ENCODE results near the gene SLC1A5.

The SLC1A5 gene

DNA sequence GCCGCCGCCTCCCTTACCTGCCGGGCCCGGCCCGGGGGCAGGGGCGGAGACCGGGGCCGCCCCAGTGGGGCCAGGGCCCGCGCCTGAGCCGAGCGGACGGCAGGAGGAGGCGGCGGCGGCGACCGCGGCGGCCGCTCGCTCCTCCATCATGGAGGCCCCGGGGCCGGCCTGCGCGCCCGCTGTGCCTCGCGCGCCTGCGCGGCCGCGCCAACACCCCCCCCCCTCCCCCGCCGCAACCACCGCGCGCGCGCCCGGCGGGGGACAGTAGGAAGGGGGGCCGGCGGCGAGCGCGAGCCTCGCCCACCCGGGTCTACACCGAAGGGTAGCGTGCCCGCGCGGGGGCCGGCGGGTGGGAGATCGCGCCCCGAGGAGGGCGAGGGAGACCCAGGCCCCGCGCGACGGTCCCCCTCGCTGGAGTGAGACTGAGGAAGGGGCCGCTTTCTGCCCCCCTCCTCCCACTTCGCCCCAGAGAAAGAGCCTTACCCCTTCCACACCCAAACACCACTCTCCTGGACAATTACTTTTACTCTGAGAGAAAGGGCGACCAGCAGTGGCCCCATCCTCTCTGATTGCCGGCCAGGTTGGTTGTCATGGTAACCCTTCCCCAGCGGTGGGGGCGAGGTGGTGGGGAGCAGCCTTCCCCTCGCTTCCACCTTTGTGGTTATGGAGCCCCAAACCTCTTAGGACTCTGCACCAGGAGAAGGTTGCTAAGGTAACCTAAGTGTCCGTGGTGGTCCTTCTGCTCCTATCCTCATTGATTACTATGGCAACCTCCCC is 41.9 kb downstream of the SLC1A5 start, which contains the start of gene STRN4:
STRN4 (minus strand) TSS at position 170 of the 777 bp plus-strand sequence; CDS start at position 150, 20 bp downstream.
- H3K4me3 ChIP-seq (ENCODE audit: low read depth, low read length): peak within 1 kb of the TSS; percentile 83
- DNase-seq (ENCODE audit: low read depth): no peak

DNA sequence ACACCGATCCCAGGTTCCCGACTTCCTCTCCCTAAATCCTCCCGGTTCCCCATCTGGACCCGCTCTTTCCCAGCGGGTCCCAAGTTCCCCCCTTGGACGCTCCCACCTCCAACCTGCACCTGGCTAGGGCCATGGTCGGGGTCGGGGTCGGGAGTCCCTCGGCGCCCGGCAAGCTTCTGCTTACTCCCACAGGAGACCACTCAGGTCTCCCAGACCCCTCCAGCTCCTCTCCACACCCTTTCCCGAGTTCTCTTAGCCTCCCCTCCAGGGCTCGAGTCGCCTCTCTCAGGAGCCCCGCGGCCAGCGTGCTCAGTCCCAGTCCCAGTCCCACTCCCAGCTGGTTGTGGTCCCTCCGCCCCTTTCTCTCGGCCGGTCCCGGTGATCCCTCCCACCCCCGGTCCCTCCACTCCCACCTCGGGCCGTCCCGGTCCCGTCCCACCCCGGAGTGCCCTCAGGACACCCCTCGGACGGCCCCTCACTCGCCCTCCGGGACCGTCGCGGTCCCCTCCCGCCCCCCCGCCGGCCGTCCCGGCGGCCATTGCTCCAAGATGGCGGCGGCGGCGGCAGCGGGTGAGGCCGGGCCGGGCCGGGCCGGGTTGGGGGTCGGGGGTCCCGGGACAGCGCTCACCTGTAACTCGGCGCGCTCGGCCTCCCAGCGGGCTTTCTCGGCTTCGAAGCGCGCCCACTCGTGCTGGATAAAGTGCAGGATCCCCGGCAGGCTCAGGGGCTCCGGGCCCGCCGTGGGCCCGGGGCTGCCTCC is 42.7 kb downstream of the SLC1A5 start, which contains the start of gene FKRP:
FKRP (plus strand) TSS at position 537 of the 760 bp plus-strand sequence. CDS start 9,394 bp downstream, outside the sequence.
- peak within 1 kb of the TSS; percentile 83 for H3K4me3 ChIP-seq (ENCODE audit: low read depth, low read length)
- DNase-seq (ENCODE audit: low read depth): no peak

DNA sequence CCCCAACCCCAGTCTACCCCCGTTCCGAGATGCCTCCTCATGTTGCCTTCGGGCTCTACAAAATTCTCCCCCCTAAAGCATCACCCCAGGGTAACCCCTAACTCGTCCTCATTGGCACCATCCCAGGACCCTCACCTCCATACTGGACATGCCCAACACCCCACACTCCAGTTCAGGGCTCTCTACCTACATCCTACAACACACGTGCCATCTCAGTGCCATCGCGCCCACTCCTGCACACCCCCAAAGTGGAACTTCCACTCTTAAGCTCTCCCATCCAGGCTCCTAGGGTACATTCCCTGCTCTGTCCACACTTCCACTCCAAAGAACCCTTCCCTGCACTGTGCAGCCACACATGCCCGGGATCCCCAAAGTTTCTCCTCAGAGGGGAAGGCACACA is 43.4 kb downstream of the SLC1A5 start:
- no peak for DNase-seq (ENCODE audit: low read depth)

DNA sequence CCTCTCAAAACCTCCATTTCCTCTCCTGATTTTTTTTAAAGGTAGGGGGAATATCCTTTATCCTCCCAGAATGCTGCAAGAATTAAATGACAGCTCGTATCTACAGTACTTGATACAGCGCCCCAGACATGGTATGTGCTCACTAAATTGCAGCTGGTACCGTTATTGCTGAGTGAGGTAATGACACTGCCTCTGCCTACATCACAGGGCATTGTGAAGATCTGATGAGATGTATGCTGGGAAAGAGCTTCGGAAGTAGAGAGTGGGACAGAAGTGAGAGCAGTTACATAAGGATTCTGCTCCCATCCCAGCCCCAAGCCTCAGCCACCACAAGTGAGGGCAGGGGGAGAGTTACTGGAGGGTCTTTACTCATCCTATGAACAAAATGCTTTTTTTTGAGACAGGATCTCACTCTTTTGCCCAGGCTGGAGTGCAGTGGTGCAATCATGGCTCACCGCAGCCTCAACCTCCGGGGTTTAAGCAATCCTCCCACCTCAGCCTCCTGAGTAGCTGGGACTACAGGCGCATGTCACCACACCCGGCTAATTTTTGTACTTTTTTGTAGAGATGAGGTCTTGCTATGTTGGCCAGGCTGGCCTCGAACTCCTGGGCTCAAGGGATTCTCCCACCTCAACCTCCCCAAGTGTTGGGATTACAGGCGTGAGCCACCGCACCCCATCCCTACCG is 44.2 kb downstream of the SLC1A5 start:
- H3K4me3 ChIP-seq (ENCODE audit: low read depth, low read length): peak overlapping the region; percentile 83
- no peak for DNase-seq (ENCODE audit: low read depth)

More for the DNA sequence above, 43.4 kb downstream of the SLC1A5 start:
- H3K4me3 ChIP-seq (ENCODE audit: low read depth, low read length): peak overlapping the region; percentile 83

DNA sequence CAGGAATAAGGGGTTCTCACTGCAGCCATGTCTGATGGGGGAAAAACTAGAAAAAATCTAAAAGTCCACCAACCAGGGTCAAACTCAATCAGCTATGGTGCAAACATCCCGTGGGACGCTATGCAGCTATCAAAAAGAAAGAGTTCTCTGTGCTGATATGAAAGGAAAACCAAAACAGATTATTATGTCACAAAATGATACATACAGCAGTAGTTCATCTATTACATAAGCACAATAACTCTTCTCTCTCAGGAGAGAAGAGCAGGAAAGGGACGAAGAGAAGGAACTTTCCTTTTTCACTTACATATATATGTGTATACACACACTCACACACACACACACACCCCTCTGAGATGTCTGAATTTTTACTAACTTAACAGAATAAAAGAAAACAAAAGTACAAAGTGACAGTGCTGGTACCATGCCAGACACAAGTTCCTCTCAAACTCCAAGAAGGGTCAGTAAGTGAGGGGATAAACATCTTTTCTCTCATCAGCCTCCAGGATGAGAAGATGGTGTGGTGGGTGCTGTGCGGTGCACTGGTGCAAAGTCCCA is 45.4 kb downstream of the SLC1A5 start:
- H3K4me3 ChIP-seq (ENCODE audit: low read depth, low read length): no peak overlapping the region
- DNase-seq (ENCODE audit: low read depth): no peak

DNA sequence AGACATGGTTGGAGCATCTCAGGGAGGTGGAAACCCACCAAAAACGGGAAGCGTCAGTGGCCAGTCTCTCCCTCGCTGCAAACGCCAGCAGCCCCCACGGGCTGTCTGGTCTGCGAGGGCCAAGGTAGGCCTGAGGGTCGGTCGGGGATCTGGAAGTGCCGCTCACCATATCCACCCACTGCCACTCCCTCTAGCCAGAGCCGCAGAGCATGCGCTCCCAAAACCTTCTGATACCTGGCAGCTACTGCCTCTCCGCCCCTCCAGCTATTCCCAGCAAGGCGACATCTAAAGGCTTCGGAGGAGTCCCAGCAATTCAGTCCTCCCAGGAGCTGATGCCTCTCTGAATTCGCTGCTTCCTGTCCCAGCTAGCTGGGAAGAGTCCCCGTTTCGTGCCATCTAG is 46.9 kb downstream of the SLC1A5 start:
- no peak overlapping the region for H3K4me3 ChIP-seq (ENCODE audit: low read depth, low read length)
- no peak for DNase-seq (ENCODE audit: low read depth)

DNA sequence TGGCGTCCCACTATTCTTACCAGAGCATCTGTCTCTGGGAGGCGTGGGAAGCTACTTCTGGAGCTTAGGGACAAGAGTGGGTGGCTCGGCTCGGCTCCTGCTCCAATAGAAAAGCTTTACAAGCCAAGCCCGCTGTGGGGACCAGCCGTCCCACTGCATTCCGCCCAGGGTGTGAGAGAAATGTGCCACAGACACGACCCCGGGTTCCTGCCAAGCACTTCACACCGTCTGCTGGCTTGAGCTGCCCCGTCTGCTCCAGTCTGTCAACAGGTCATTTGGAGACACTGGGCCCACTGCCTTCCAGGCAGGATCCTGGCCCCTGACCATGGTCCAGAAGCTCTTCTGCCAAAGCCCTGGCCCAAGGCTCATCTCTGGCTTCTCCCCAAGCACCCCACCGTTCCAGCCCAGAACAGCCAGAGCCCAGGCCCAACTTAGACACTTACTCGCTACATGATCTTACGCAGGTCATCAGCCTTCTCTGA is 49.1 kb downstream of the SLC1A5 start:
- no peak overlapping the region for H3K4me3 ChIP-seq (ENCODE audit: low read depth, low read length)
- no peak for DNase-seq (ENCODE audit: low read depth)

DNA sequence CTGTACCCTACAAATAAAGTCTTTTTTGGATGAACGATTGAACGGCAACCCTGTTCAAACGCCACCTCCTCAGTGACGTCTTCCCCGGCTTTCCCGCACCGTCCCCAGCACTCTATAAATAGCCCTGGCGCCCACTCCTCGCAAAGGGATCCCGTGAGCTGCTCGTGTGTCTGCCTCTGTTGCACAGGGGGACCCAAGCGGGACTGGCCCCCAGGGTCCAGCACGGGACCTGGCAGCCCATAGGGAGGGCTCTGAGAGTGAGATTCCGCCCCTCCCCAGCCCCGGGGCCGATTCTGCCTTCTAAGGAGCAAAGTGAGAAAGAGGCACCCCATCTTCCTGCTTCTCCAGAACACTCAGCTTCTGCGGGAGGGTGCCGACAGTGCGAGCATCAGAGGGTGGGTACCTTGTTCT is 50.6 kb downstream of the SLC1A5 start:
- H3K4me3 ChIP-seq (ENCODE audit: low read depth, low read length): no peak overlapping the region
- no peak for DNase-seq (ENCODE audit: low read depth)

DNA sequence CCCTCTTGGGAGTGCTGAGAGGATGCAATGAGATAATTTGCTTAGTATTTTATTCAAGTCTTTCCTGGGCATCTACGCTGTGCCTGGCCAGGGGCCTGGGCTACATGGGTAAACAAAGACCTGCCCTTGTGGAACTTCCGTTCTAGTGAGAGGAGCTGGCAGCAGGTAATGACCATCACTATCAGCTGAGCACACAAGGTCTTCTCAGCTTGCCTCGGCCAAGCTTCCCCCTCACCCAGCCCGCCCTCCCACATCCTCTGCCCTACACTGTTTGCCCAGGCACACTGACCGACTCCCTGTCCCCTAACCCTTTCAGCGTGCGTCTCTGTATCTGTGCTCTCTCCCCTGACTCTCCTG is 51.1 kb downstream of the SLC1A5 start:
- no peak for DNase-seq (ENCODE audit: low read depth)
- no peak overlapping the region for H3K4me3 ChIP-seq (ENCODE audit: low read depth, low read length)

DNA sequence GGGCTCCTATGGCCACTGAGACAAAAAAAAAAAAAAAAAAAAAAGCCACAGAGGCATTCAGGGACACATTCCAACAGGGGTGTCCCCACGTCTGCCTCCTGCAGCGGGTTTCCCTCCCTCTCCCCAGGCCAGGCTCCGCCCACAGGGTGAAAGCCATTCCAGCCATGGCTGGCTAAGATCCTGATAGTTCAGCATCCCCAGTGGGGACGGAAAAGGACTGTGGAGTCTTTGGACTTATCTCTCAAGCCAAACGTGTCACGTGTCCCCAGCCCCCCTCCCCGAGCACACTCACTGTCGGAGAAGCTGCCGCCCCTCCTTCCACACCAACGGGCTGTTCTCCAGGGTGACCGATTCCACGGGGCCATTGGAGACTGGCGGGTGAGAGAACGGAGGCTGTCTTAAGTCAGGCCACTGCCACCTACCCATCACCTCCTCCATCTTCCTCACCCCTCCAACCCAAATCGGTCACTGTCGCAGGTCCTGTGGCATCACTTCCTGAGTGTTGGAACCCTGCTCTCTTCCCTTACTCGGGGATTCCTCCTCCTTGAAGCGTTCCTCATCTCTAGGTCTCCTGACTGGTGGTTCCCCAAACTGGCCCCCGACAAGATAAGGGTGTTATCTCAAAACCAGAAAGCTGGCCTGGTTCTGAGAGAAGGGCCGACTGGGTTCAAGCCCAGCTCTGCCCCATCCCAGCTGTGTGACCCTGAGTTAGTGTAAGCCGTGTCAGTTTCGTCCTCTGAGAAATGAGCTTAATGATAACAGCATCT is 51.7 kb downstream of the SLC1A5 start:
- no peak for DNase-seq (ENCODE audit: low read depth)

DNA sequence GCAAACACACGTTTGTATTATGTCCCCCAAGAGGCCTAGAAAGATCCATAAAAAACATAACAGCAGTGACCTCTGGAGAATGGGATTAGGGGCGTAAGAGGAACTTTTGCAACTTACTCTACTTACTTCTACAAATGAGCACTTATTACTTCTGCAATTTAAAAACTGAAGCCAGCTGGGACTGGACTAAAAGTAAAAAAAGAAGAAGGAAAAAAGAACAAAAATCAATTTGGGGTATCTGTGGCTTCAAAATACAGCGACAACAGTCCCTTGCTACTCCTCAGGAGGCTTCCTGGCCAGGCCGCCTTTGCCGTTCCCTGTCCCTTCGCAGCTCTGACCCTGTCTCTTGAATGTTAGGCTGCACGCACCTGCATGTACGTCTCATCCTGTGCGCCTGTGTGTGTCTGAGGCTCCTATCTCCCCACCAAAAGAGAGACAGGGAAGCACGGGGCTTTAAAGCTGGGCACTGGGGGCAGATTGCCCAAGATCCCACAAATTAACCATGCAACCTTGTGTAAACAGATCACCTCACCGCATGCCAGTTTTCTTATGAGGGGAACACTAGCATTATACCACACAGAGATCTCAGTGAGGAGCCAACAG is 54.6 kb downstream of the SLC1A5 start:
- no peak overlapping the region for H3K4me3 ChIP-seq (ENCODE audit: low read depth, low read length)

More for the DNA sequence above, 51.7 kb downstream of the SLC1A5 start:
- no peak overlapping the region for H3K4me3 ChIP-seq (ENCODE audit: low read depth, low read length)

DNA sequence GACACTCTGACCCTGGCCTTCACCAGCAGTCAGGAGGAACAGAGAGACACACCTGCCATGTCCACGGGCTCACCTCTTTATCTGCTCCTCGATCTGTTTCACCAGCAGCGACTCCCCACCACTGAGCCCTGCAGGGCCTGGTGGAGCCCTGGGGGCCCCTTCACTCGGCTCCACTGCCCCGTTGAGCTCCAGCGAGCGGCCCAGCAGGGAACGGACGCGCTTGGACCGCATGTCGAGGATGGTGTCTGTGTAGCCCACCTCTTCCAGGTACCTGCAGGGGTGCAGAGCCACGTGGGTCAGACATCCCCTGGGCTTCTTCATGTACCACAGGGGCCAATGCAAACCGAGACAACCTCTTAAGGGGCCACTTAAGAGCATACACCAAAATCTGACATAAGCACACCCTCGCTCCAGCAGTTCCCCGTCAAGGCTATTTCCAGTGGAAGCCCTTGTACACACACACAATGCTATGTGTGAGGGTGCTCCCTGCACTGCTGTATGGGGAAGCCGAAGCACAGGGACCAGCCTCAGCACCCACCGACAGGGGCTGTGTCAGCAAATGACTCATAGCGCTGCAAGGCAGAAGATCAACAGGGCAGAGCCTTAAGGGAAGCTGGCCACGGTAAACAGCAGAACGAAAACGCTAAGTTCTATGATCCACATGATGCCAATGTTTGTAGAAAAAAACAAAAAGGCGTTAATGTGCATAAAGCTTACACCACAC is 55.3 kb downstream of the SLC1A5 start:
- no peak overlapping the region for H3K4me3 ChIP-seq (ENCODE audit: low read depth, low read length)
- DNase-seq (ENCODE audit: low read depth): no peak

More for the DNA sequence above, 54.6 kb downstream of the SLC1A5 start:
- DNase-seq (ENCODE audit: low read depth): no peak

DNA sequence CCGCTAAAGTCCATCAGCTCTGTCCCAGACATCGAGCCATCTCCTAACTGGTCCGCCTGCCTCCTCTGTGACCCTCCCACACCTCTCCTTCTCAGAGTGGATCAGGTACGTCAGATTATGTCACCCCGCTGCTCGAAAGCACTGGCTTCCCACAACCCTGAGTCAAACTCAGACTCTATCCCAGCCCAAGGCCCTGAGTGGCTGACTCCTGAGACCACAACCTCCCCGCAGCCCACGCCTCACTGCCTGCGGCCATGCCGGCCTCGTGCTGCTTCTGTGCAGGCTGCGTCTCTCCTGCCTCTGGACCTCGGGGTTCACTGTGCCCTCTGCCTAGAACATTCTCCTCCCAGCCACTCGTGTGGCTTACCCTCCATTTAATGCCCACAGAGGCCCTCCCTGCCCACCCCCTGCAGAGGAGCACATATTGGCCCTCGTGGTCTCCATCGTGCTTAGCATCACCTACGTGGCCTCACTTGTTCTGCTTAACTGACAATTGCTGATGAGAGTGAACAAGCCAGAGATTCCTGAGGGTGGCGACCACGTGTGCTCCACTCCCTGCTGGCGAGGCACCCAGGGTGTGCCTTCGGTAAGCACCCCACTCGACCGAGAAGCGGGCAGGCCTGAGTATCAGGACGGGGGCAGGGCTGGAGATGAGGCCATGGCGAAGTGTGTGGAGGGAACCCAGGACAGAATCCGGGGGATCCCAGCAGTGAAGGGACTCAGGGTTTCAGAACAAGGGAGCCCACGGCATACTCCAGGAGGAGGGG is 56.0 kb downstream of the SLC1A5 start:
- no peak overlapping the region for H3K4me3 ChIP-seq (ENCODE audit: low read depth, low read length)
- no peak for DNase-seq (ENCODE audit: low read depth)

DNA sequence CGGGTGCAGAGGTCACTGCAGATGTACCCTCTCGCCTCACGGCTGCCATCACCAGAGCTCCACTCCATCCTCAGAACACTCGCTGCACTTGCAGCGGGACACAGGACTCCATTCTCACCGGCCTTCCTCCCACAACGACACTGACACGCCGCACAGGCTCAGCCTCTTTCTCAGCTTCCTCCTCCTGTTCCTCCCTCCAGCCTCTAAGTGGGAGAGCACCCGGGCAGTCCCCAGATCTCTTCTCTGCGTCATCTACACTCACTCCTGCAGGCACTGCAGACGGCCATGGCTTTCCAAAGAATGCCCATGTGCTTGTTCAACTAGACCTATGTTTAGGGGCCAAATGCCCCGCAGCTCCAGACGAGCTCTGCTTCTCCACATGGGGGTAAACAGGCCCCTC is 56.8 kb downstream of the SLC1A5 start:
- no peak overlapping the region for H3K4me3 ChIP-seq (ENCODE audit: low read depth, low read length)

DNA sequence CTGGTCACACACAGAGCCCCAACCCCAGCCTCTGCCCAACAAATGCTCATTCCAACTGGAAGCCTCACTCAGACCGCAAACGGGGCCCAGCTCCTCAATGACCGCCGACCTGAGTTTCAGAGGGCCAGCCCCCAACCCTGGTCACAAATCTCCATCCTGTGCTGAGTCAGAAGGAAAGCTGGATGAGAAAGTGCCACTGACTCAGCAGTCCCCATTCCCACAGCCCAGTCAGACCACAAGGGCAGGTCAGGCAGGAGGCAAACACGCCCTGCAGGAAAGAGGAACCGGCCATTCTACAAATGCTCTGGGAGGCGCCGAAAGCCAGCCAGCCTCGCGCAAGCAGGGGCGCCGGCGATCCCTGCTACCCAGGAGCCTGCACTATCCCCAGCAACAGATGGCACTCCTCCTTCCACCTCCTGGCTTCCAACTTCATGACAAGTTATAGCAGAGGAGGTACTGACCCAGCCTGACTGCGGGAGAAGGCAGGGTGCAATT is 57.3 kb downstream of the SLC1A5 start:
- H3K4me3 ChIP-seq (ENCODE audit: low read depth, low read length): no peak overlapping the region

More for the DNA sequence above, 56.8 kb downstream of the SLC1A5 start:
- DNase-seq (ENCODE audit: low read depth): no peak

DNA sequence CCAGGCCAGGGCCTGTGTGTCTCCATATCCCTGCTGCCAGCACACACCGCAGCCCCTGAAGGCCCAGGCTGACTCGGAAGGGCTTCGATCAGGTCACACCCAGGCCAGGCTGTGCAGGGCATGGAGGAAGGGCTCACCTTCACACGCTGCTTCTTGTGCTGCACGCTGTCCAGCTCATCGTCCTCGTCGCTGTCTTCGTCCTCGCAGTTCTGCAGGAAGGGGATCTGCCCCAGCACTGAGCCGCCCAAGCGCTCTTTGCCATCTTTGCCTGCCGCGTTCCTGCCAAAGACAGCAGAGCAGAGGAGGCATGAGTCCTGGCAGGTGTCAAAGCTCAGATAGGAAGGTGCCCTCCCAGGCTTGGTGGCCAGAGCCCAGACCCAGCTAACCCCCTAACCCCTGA is 57.8 kb downstream of the SLC1A5 start:
- no peak overlapping the region for H3K4me3 ChIP-seq (ENCODE audit: low read depth, low read length)
- no peak for DNase-seq (ENCODE audit: low read depth)

More for the DNA sequence above, 57.3 kb downstream of the SLC1A5 start:
- peak; percentile 75 for DNase-seq (ENCODE audit: low read depth)

DNA sequence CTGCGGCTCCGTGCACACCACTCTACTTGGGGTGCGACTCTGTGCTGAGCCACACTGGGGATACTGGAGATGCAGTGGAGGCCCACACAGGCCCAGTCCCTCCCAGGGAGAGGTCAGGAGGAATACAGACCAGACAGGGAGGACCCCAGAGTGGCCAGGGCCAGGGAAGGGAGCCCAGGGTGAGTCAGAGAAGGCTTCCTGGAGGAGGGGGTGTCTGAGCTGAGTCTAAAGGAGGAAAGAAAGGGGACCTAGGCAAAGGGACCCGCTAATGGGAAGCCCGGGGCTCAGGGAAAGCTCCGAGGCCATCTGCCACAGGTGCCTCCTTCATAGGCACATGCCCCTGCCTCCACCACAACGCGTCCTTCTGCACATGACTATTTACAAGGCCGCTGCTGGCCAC is 58.2 kb downstream of the SLC1A5 start:
- DNase-seq (ENCODE audit: low read depth): no peak
- H3K4me3 ChIP-seq (ENCODE audit: low read depth, low read length): no peak overlapping the region
